Activated T-cell treated with anti-CD3 and anti-CD28 coated beads, Interleukin-2, amount 50 U/mL, for 4 hours (primary cell): ENCODE data around the gene ACSF3. TPM values are rescaled to one million over a fixed set of nuclear protein-coding genes. Genes with fewer than 3 reads are reported as not detected.

Source experiments
- ATAC-seq, 2 donors: fragments of 200-7000 bp; cut with Tn5 transposase; one replicate each; pipeline ENCODE4 v1.10.0; 2021
- DNase-seq: peaks from one replicate; pipeline ENCODE4 v3.0.0-alpha.2; 2020
- H3K27me3 Mint-ChIP-seq: one replicate; pipeline ENCODE4 v1.8.0; 2021; ENCODE audit warnings: low read depth, mixed read lengths
- H3K36me3 Mint-ChIP-seq: one replicate; pipeline ENCODE4 v1.8.0; 2022; ENCODE audit warnings: mixed read lengths; ENCODE audit not compliant: insufficient read depth
- H3K4me1 Mint-ChIP-seq: one replicate; pipeline ENCODE4 v1.8.0; 2021; ENCODE audit warnings: low read depth, mixed read lengths
- H3K4me3 Mint-ChIP-seq: one replicate; pipeline ENCODE4 v1.8.0; 2021; ENCODE audit warnings: mild to moderate bottlenecking, moderate library complexity, mixed read lengths
- H3K9me3 Mint-ChIP-seq: one replicate; pipeline ENCODE4 v1.8.0; 2021; ENCODE audit warnings: mixed read lengths
- total RNA-seq, 3 donors: library from RNA; stranded (reverse); gene quantifications; one replicate each; pipeline ENCODE4 v1.2.1, GENCODE V29; 2021

The ACSF3 gene
- total RNA-seq = 10 to 100 TPM; 32.5 to 38.7 (median 34.2) TPM

DNA sequence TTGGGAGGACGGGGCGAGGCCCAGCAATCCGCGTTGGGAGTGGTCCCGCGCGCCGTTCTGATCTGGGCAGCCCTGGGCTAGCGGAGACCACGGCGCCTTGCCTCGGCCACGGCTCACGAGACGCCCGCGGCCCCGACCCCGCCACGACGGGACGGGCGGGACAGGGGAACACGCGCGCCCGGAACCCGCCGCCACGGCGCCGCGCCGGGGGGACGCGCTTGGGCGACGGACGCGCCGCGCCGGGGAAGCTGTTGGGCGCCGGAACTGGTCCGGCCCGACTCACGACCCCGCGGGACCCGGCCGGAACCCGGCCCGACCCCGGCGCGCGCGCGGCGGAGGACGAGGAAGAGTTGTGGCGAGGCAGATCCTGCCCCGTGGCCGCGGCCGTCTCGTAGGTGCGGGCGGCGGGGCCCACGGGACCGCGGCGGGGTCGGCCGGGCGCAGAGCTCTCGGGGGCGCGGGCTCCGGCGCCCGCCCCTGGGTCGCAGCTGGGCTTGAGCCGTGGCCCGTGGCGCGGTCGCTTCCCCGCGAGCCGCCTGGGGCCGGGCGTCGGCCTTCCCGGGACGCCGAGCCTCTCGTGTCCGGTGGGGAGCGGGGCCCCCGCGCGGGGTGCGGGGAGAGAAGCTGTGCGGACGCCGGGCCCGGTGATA is at the start of gene ACSF3:
Gene ACSF3 (plus strand): TSS at position 251 of the 650 bp plus-strand sequence. CDS start 6,830 bp downstream, outside the sequence.
- Mint-ChIP-seq H3K27me3 (peaks cover 19% of the 10 kb centered on the region), H3K9me3 (no peaks in the 10 kb centered on the region), H3K4me3 (peak within 1 kb of the TSS; percentile 96), H3K36me3 (peaks cover 1% of the 10 kb centered on the region), H3K4me1 (peaks cover 45% of the 10 kb centered on the region)
- DNase-seq (peak; percentile 64), ATAC-seq (peak; percentile 47 to 56)

- H3K27me3 Mint-ChIP-seq = no peaks in the 10 kb centered on the region
- no peaks in the 10 kb centered on the region for H3K36me3 Mint-ChIP-seq
- no peaks in the 10 kb centered on the region for H3K4me1 Mint-ChIP-seq
- H3K4me3 Mint-ChIP-seq = no peak overlapping the region
- DNase-seq (no peak), ATAC-seq (no peak)
- peaks cover 5% of the 10 kb centered on the region for H3K9me3 Mint-ChIP-seq
Measured at GRCh38 chr16:89044418-89045180, 49.1 kb upstream of the ACSF3 start.

DNA sequence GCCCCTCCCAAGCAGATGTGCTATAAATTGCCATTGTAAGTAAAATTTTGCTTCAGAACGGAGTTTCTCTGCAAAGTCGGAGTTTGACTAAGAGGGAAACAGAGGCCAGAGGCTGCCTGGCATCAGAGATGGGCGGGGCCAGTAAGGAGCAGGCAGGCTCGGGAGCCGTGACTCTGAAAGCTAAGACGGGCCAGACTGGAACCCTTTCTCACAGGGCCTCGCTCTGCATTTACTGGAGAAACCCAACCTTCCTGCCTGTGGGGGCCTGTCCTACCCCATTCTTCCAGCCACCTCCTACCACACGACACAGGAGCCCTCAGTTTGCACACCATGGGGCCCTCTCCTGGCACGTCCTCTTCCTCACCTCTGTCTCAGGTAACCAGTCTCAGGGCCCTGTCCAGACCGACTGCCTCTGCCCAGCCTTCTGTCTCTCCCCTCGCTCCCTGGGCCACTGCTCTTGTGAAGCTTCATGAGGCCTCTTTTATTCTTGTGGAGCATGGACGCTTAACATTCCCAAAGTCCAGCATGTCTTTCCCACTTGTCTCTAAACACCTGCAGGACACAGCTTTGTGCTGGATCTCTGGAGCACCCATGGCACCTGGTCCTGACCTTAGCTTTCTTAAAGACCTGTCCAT is 48.4 kb upstream of the ACSF3 start:
- Mint-ChIP-seq H3K36me3 (no peaks in the 10 kb centered on the region), H3K4me3 (no peak overlapping the region), H3K4me1 (no peaks in the 10 kb centered on the region), H3K9me3 (peaks cover 5% of the 10 kb centered on the region), H3K27me3 (peaks cover 2% of the 10 kb centered on the region)
- ATAC-seq = no peak
- DNase-seq = no peak

DNA sequence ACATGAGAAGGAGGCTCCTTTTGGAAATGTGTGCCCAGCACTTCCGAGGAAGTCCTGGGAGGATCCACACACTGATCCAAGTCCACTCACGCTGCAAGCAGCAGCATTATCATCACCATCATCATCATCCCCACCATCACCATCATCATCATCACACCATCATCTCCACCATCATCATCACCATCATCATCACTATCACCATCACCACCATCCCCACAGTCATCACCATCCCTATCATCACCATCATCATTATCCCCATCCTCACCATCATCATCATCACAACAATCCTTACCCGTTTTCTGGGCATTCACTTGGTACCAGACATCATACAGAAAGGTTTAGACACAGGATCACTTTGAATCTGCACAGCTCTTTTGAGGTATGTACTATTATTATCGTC is 47.8 kb upstream of the ACSF3 start:
- Mint-ChIP-seq H3K36me3 (no peaks in the 10 kb centered on the region), H3K27me3 (peaks cover 2% of the 10 kb centered on the region), H3K4me1 (no peaks in the 10 kb centered on the region), H3K9me3 (peaks cover 5% of the 10 kb centered on the region), H3K4me3 (no peak overlapping the region)
- no peak for DNase-seq
- ATAC-seq = no peak

DNA sequence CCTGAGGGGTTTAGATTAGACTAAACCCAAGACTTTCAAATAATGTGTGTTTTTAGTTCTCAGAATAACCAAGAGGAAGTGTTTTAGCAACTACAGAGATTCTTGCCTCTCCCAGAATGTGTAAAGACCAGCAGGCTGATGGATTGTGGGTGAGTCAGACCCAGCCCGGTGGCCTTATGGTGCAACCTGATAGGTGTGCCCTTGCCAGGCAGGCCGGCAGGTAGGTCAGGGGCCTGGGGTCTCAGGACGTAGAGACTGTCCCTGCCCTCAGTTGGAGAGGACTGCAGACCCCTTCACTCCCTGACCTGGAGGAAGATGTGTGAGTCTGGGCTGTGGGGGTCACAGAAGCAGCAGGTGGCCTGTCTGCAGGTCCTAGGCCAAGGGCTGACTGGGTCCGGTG is 47.2 kb upstream of the ACSF3 start:
- H3K27me3 Mint-ChIP-seq = peaks cover 2% of the 10 kb centered on the region
- no peak for ATAC-seq

DNA sequence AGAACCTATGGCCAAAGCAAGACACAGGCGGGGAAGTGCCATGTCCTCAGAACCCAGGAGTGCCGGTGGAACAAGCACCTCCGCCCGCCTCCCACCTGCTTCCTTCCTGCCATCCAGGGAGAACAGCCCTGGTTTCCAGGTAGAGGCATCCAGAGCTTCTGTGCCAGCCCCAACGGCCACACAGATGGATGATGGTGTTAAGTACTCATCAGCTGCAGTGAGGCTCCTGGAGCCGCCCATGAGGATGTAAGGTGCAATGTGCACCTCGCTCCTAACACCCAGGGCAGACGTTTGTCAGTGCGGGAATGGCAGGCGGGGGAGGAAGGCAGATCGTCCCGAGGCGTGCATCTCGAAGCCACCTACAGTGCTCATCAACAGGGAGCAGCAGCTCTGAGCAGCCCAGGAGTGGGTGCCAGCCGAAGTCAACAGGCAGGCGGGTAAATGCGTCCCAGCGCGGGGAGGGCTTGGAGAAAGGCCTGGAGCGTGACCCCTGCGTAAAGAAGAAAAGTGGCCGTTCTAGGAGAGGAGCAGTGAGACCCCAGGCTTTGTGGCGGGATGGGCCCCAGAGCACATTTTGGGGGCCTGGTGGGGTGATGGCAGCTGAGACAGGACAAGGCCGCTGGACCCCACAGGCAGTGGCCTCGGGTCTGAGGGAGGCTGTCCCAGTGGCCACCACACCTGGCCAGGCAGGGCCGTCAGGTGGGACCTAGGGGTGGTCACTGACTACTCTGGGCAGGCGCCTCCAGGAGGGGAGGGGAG is 46.1 kb upstream of the ACSF3 start:
- H3K36me3 Mint-ChIP-seq = no peaks in the 10 kb centered on the region
- no peak for ATAC-seq
- H3K27me3 Mint-ChIP-seq = peaks cover 2% of the 10 kb centered on the region
- no peak overlapping the region for H3K4me3 Mint-ChIP-seq
- H3K4me1 Mint-ChIP-seq = no peaks in the 10 kb centered on the region
- DNase-seq = no peak
- peaks cover 5% of the 10 kb centered on the region for H3K9me3 Mint-ChIP-seq

More for the DNA sequence above, 47.2 kb upstream of the ACSF3 start:
- DNase-seq = no peak
- H3K9me3 Mint-ChIP-seq = peaks cover 5% of the 10 kb centered on the region
- no peaks in the 10 kb centered on the region for H3K36me3 Mint-ChIP-seq
- no peaks in the 10 kb centered on the region for H3K4me1 Mint-ChIP-seq
- no peak overlapping the region for H3K4me3 Mint-ChIP-seq

DNA sequence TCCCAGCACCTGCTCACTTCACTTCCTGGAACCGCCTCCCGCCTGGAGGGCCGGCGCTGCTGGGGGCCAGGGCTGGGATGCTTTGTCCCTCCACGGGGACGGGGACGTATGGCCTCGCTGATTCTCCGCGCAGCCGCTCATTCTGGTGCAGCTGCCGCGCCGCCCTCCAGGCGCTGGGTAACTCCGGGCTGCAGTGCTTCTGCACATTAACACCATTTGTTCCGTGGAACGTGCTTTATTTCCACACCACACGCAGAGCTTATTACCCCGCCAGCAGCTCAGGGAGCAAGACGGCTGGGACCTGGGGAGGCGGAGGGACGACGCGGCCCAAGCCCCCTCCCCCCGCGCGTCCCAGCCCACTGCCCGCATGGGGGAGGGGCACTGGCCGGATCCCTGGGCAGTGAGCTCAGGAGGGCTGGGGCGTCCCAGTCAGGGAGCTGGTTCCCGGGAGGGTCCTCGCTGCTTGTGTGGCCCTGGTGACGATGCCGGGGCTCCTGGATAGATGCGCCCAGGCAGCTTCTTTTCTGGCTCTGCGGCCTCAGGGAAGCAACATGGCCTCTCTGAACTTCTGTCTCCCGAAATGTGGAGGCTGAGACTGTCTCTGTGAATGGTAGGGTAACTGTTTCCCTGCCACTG is 45.4 kb upstream of the ACSF3 start:
- H3K27me3 Mint-ChIP-seq = peaks cover 2% of the 10 kb centered on the region
- H3K9me3 Mint-ChIP-seq = peaks cover 5% of the 10 kb centered on the region
- no peak overlapping the region for H3K4me3 Mint-ChIP-seq
- DNase-seq (no peak), ATAC-seq (no peak)
- peaks cover 3% of the 10 kb centered on the region for H3K4me1 Mint-ChIP-seq
- no peaks in the 10 kb centered on the region for H3K36me3 Mint-ChIP-seq

DNA sequence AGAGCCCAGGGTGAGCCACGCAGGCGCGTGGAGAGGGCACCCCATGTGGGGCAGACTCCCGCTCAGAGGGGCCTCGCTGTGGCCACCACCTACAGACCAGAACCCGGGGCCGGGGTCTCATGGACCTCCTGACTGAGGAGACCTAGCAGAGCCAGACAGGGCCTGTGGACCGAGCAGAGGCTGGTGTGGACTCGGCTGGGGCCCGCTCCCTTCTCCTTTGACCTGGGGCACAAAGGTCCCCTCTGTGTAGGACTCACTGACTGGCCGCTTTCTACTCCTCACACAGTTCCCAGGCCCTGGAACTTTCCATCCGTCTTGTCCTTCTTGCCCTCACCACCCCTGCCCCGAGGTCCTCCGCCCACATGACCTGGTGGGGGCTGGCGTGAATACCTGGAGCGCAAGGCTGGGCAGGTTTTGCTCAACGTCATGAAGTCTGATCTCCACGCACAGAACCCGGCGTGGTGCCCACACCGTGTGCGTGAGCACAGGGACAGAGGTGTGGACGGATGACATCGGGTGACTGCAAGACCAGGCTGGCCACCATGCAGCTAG is 44.7 kb upstream of the ACSF3 start:
- Mint-ChIP-seq H3K4me1 (peaks cover 3% of the 10 kb centered on the region), H3K4me3 (no peak overlapping the region)
- DNase-seq = no peak

DNA sequence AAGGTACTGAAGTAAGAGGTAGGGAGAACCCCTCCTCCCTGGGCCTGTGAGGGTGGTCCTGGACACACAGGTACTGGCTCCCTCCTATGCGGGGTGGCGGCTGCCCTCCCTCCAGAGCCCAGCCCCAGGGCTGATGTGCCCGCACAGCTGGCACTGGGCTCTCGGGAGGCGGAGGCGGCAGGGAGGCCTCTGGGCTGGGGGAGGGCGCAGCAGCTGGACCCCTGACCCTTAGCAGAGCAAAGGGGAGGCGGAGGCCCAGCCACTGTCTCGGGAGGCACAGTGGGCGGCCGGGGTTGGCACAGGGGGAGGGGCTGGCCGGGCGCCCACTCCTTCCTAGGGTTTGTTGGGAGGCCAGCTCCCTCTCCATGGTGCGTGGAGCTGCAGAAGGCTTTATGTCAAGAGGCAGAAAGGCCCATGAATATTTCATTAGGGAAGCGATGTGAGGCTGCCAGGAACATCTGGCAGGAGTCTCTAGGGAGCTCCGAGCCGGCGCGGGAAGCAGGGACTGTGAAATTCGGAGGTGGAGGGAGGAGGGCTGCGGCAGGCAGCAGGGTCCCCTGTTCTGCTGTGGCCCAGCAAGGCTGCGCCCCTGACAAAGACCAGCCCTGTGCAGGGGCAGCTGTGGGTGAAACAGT is 44.1 kb upstream of the ACSF3 start:
- no peaks in the 10 kb centered on the region for H3K36me3 Mint-ChIP-seq
- DNase-seq = no peak
- peaks cover 2% of the 10 kb centered on the region for H3K27me3 Mint-ChIP-seq
- H3K4me1 Mint-ChIP-seq = peaks cover 3% of the 10 kb centered on the region
- ATAC-seq = no peak
- H3K4me3 Mint-ChIP-seq = no peak overlapping the region
- peaks cover 5% of the 10 kb centered on the region for H3K9me3 Mint-ChIP-seq

More for the DNA sequence above, 44.7 kb upstream of the ACSF3 start:
- Mint-ChIP-seq H3K36me3 (no peaks in the 10 kb centered on the region), H3K27me3 (peaks cover 2% of the 10 kb centered on the region), H3K9me3 (peaks cover 5% of the 10 kb centered on the region)
- no peak for ATAC-seq

DNA sequence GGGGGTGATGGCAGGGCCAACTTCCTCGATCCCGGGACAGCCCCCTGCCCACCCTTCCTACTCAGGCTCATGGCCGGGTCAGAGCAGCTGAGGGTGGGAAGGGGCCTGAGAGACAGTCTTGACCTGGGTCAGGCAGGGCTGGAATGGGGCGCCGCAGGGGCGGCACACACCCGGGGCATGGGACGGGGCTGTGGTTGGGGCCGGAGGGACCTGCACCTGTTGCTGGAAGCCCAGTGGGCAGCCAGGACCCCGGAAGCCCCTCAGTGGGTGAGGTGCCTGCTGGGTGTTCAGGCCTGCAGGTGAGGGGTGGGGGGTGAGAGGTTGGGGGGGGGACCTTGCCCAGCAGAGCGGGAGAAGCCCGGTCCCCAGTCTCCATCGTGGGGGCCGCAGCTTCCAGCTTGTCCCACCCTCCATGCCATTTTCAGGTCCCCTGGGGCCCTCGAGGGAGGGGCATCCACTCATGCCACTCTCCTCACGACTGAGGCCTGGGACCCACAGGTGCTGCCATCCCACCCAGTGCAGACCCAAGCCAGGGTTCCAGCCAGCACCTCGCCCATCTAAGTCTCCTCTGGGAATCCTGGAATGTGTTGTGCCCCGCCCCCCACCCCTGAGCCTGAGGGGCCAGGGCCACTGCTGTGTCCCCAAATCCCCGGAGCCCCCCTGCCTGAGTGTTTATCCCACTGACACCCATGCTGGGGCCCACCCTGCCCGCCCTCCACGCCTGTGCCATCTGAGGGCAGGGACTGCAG is 43.4 kb upstream of the ACSF3 start:
- Mint-ChIP-seq H3K27me3 (peaks cover 2% of the 10 kb centered on the region), H3K4me1 (peaks cover 3% of the 10 kb centered on the region), H3K9me3 (peaks cover 5% of the 10 kb centered on the region), H3K4me3 (no peak overlapping the region), H3K36me3 (no peaks in the 10 kb centered on the region)
- DNase-seq (no peak), ATAC-seq (no peak)

GRCh38 chr16:89050868-89051311 is 42.8 kb upstream of the ACSF3 start:
- no peaks in the 10 kb centered on the region for H3K36me3 Mint-ChIP-seq
- H3K27me3 Mint-ChIP-seq = peaks cover 2% of the 10 kb centered on the region
- DNase-seq (no peak), ATAC-seq (no peak)
- H3K4me1 Mint-ChIP-seq = peaks cover 3% of the 10 kb centered on the region
- H3K4me3 Mint-ChIP-seq = no peak overlapping the region
- peaks cover 3% of the 10 kb centered on the region for H3K9me3 Mint-ChIP-seq

GRCh38 chr16:89051521-89052166 is 42.0 kb upstream of the ACSF3 start:
- no peaks in the 10 kb centered on the region for H3K9me3 Mint-ChIP-seq
- no peak overlapping the region for H3K4me3 Mint-ChIP-seq
- H3K27me3 Mint-ChIP-seq = peaks cover 2% of the 10 kb centered on the region
- H3K36me3 Mint-ChIP-seq = no peaks in the 10 kb centered on the region
- ATAC-seq (no peak), DNase-seq (no peak)
- H3K4me1 Mint-ChIP-seq = peaks cover 3% of the 10 kb centered on the region
